Prostate gland (tissue), 2 donors: ENCODE results near the gene PTGDS. TPM values are rescaled to one million over a fixed set of nuclear protein-coding genes. Genes with fewer than 3 reads are reported as not detected.

Experiments used
- DNase-seq: peaks from one replicate; pipeline ENCODE4 v3.0.0-alpha.2; 2019; ENCODE audit warnings: low spot score
- H3K27ac ChIP-seq, 2 donors: fragments of 200-600 bp; sonication (generic); 2 replicates each; pipeline ENCODE4 v1.5.1; 2017 to 2019
- H3K27me3 ChIP-seq: fragments of 200-600 bp; sonication (generic); replicated peaks from 2 replicates; pipeline ENCODE4 v1.5.1; 2019; ENCODE audit not compliant: insufficient read depth
- H3K36me3 ChIP-seq, 2 donors: fragments of 200-600 bp; sonication (generic); 1 replicate in 1 of 2; 2 replicates in 1 of 2; pipeline versions ENCODE4 v1.5.1 to v1.8.1; 2017 to 2019
- H3K4me1 ChIP-seq: fragments of 200-600 bp; sonication (generic); replicated peaks from 2 replicates; pipeline ENCODE4 v1.5.1; 2019
- H3K4me3 ChIP-seq, 2 donors: fragments of 200-600 bp; sonication (generic); 2 replicates each; pipeline ENCODE4 v1.5.1; 2017 to 2019
- H3K9me3 ChIP-seq: fragments of 200-600 bp; sonication (generic); 2 replicates; pipeline ENCODE4 v1.5.1; 2017
- CTCF ChIP-seq, 4 experiments: fragments of 200-600 bp in 2 of 4; fragments of 450-650 bp in 2 of 4; sonication (generic) in 2 of 4; IDR thresholded peaks; 1 replicate in 3 of 4; 2 replicates in 1 of 4; pipeline ENCODE4 v1.5.1; 2016 to 2019; ENCODE audit warnings: antibody characterized with exemption in 4 of 4, mild to moderate bottlenecking in 2 of 4, moderate library complexity in 2 of 4
- POLR2A ChIP-seq: fragments of 450-650 bp; IDR thresholded peaks from one replicate; pipeline ENCODE4 v1.6.1; 2016; ENCODE audit warnings: antibody characterized with exemption, mild to moderate bottlenecking
- POLR2AphosphoS5 ChIP-seq: sonication (generic); formaldehyde crosslinking; IDR thresholded peaks from one replicate; pipeline ENCODE4 v1.6.1; 2017; ENCODE audit warnings: antibody characterized with exemption
- WGBS: methylation state at CpG from one replicate; pipeline ENCODE4 v1.1.5; 2018; 5-methylcytosine and 5-hydroxymethylcytosine counted together
- intact Hi-C: fragments of 100-400 bp; cut with DNase I; formaldehyde crosslinking; loops from one replicate; pipeline ENCODE4 v1.14.2; 2022
- total RNA-seq, 2 donors: library from RNA; depleted of rRNA; stranded (reverse); fragments of >200 nt; gene quantifications; one replicate each; pipeline ENCODE4 v1.1.0, GENCODE V29; 2016

Gene PTGDS
- total RNA-seq, 2 donors from 2014 or later, result 59.4 to 5,242 TPM

DNA sequence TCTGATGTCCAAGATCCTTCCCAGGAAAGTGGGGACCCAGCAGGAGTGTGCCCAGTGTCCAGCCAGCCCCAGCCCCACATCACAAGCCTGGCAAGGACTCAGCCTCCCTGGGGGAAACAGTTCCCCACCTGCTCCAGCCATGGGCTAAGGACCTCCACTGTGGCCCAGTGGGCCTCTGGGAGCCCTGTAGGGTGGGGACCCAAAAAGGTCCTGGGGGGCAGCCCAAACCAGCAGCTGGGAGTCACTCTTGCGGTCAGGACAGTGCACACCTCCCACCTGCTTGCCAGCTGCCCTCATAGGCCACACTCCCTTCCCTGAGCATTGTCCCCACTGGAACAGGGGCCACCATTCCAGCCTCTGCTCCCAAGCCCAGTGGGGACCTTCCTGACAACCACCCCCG, 49.1 kb downstream of the PTGDS start:
- peaks cover 32% of the 10 kb centered on the region for H3K4me1 ChIP-seq
- intact Hi-C loops, result no loop called here
- TF ChIP-seq CTCF (IDR thresholded peaks at IDR 0.05) (no peak), POLR2A (no peak), POLR2AphosphoS5 (no peak)
- H3K4me3 ChIP-seq, result no peak overlapping the region
- WGBS, result 95% methylated on average over 2 of the region's 2 CpGs
- H3K9me3 ChIP-seq, result no peaks in the 10 kb centered on the region
- no peak overlapping the region for H3K27ac ChIP-seq
- H3K36me3 ChIP-seq, result no peaks in the 10 kb centered on the region
- H3K27me3 ChIP-seq, result no peaks in the 10 kb centered on the region
- no peak for DNase-seq

- H3K27me3 ChIP-seq, result no peaks in the 10 kb centered on the region
Observed at GRCh38 chr9:137026828-137027227, 49.5 kb downstream of the PTGDS start.

DNA sequence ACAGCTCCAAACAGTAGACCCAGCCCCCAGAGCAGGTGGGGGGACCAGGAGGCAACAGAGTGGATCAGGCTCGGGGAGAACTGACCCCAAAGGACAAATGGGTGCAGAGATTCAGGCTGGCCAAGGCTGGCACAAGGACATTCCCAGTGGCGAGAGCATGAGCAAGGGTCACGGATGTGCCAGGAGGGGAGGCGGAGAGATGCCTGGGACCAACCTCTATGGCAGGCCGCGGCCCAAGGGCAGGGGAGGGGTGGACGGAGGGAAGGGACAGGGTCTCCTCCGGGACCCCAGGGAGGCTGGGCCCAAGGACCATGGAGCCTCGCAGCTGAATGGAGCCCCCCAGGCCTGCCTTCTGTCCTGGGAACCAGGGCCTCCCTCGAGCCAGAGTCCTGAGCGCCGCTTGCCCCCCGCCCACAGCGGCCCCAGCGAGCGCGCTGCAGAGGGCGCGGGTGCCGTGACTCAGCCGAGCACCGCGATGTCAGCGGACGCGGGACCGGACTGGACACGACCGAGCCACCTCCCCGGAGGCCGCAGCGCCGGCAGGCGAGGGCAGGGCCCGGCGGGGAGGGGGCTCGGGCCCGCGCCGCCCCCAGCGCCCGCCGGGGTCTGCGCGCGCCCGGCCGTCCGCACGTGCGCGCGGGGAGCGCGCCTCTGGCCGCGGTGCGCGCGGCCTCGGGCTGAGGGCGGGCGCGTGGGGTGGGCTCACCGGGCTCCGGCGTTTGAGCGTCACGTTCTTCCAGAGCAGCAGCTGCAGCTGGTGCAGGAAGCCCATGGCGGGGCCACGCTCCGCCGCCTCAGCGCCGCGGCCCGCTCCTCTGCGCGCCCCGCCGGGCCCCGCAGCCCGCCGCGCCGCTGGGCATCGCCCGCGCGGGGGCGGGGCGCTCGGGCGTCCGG, 50.3 kb downstream of the PTGDS start, which contains the start of gene ABCA2:
ABCA2 (minus strand) TSS at position 869 of the 894 bp plus-strand sequence; CDS start at position 772, 97 bp downstream.
- intact Hi-C loops, result no loop called here
- TF ChIP-seq POLR2AphosphoS5, result no peak
- Histone ChIP-seq H3K4me3 (peak within 1 kb of the TSS; percentile 51 to 52), H3K27ac (peak within 1 kb of the TSS; percentile 50 to 60), H3K36me3 (no peaks in the 10 kb centered on the region), H3K9me3 (no peaks in the 10 kb centered on the region), H3K4me1 (peaks cover 32% of the 10 kb centered on the region), H3K27me3 (no peaks in the 10 kb centered on the region)
- WGBS, result 2% methylated on average over 83 of the region's 95 CpGs
- DNase-seq, result no peak

More at GRCh38 chr9:137026828-137027227, 49.5 kb downstream of the PTGDS start:
- intact Hi-C loops, result no loop called here
- no peaks in the 10 kb centered on the region for H3K36me3 ChIP-seq
- WGBS, result 63% methylated on average over 4 of the region's 4 CpGs
- peak overlapping the region in 1 of 2 donors; percentile 33 for H3K27ac ChIP-seq
- H3K4me3 ChIP-seq, result peak overlapping the region; percentile 39 to 51
- peaks cover 32% of the 10 kb centered on the region for H3K4me1 ChIP-seq
- TF ChIP-seq POLR2AphosphoS5 (no peak), POLR2A (no peak), CTCF (IDR thresholded peaks at IDR 0.05) (no peak)
- H3K9me3 ChIP-seq, result no peaks in the 10 kb centered on the region
- DNase-seq, result no peak

DNA sequence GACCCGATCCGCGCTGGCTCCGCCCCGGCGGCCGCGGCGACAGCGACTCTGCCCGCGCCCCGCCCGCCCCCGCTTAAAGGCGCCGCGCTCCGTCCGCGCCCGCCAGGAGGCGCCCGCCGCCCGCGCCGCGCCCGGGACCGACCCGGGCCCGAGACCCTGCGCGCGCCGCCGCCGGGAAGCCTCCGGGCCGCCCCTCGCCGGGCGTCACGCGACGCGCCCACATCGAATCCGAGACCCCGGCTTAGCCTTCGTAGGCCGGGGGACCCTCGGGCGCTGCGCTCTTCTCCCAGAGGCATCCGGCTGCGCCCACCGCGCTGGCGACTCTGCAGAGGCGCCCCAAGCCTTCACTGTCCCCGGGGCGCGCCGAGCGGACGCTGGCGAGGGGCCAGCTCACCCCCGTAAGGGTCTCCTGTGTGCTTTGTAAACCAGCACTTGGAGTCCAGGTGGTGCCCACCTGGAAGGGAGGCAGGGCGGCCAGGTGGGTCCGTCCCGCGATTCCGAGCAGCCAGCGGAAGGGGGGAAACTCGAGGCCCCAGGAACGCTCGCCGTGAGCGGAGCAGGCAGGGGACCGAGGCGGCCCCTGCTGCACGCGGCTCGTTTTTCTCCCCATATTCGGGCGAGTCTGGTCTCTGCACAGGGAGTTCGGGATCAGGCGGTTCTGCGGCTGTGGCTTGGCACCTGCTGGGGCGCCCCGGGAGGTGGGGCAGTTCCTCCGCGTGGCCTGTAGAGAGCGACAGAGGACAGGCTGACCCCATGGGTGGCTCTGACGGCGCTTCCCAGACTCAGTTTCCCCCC, 51.2 kb downstream of the PTGDS start:
- intact Hi-C loops, result no loop called here
- Histone ChIP-seq H3K27ac (peak overlapping the region; percentile 50 to 60), H3K27me3 (no peaks in the 10 kb centered on the region), H3K4me3 (peak overlapping the region; percentile 51 to 52), H3K4me1 (peaks cover 32% of the 10 kb centered on the region), H3K36me3 (no peaks in the 10 kb centered on the region), H3K9me3 (no peaks in the 10 kb centered on the region)
- DNase-seq, result peak; percentile 58
- under 1% methylated on average over 51 of the region's 98 CpGs for WGBS
- TF ChIP-seq POLR2A, result no peak
- TF ChIP-seq POLR2AphosphoS5, result peak; percentile 9
- peak in 3 of 4 experiments; percentile 8 to 65 (median 48) for TF ChIP-seq CTCF (IDR thresholded peaks at IDR 0.05)
